Smooth muscle cell (in vitro differentiated cells): Measurements from ENCODE around the gene LGALS12. TPM values are rescaled to one million over a fixed set of nuclear protein-coding genes. Genes with fewer than 3 reads are reported as not detected.

Experiments
- DNase-seq: peaks from one replicate; lab custom pipeline; 2025; ENCODE audit not compliant: unreplicated experiment; lab: John Stamatoyannopoulos, UW
- H2AFZ ChIP-seq: fragments of 200-600 bp; sonication (generic); 2 replicates; pipeline ENCODE4 v1.6.0; 2016; ENCODE audit warnings: antibody characterized with exemption, low read depth, mild to moderate bottlenecking
- H3F3A ChIP-seq: fragments of 200-600 bp; sonication (generic); 2 replicates; pipeline ENCODE4 v1.6.0; 2017; ENCODE audit warnings: antibody characterized with exemption, low read depth
- H3K27ac ChIP-seq: fragments of 200-600 bp; sonication (generic); 2 replicates; pipeline ENCODE4 v1.5.1; 2016; ENCODE audit warnings: low read depth, mild to moderate bottlenecking
- H3K27me3 ChIP-seq: fragments of 200-600 bp; sonication (generic); 2 replicates; pipeline ENCODE4 v1.6.1; 2016; ENCODE audit warnings: low read depth, mild to moderate bottlenecking
- H3K36me3 ChIP-seq: fragments of 200-600 bp; sonication (generic); 2 replicates; pipeline ENCODE4 v1.5.1; 2016; ENCODE audit warnings: low read depth
- H3K4me1 ChIP-seq: fragments of 200-600 bp; sonication (generic); 2 replicates; pipeline ENCODE4 v1.5.1; 2016; ENCODE audit warnings: low read depth
- H3K4me2 ChIP-seq: fragments of 200-600 bp; sonication (generic); 2 replicates; pipeline ENCODE4 v1.6.0; 2016; ENCODE audit warnings: mild to moderate bottlenecking
- H3K4me3 ChIP-seq: fragments of 200-600 bp; sonication (generic); 2 replicates; pipeline ENCODE4 v1.5.1; 2016; ENCODE audit warnings: mild to moderate bottlenecking
- H3K79me2 ChIP-seq: fragments of 200-600 bp; sonication (generic); 2 replicates; pipeline ENCODE4 v1.6.0; 2016; ENCODE audit warnings: low read depth, mild to moderate bottlenecking
- H3K9ac ChIP-seq: fragments of 200-600 bp; sonication (generic); 2 replicates; pipeline ENCODE4 v1.6.0; 2016; ENCODE audit warnings: low read depth
- H3K9me3 ChIP-seq: fragments of 200-600 bp; sonication (generic); replicated peaks from 2 replicates; pipeline ENCODE4 v1.5.1; 2016; ENCODE audit warnings: low read depth
- H4K20me1 ChIP-seq: fragments of 200-600 bp; sonication (generic); 2 replicates; pipeline ENCODE4 v1.6.0; 2016; ENCODE audit warnings: low read depth
- CTCF ChIP-seq: fragments of 200-600 bp; sonication (generic); IDR thresholded peaks from 2 replicates; pipeline ENCODE4 v1.5.1; 2017; ENCODE audit warnings: borderline replicate concordance, mild to moderate bottlenecking, antibody characterized with exemption; ENCODE audit not compliant: insufficient read depth, poor library complexity, severe bottlenecking
- WGBS: methylation state at CpG from one replicate; pipeline ENCODE4 v1.1.7; 2016; ENCODE audit warnings: low lambda C conversion rate; 5-methylcytosine and 5-hydroxymethylcytosine counted together
- polyA plus RNA-seq: library from polyadenylated mRNA; unstranded; fragments of >200 nt; fragmentation: Nextera tagmentation; extraction: Ambion mirVana; gene quantifications from 2 replicates; pipeline ENCODE4 v1.2.1, GENCODE V29; 2016
- total RNA-seq: library from RNA; depleted of rRNA; stranded (reverse); fragments of >200 nt; gene quantifications from 2 replicates; pipeline ENCODE4 v1.2.3, GENCODE V29; 2014

Gene LGALS12
- total and polyA plus RNA-seq, 2 experiments from 2014 or later: not detected

GRCh38 chr11:63492441-63492840 is 13.4 kb upstream of the LGALS12 start:
- Histone ChIP-seq H4K20me1 (no peaks in the 10 kb centered on the region), H3K4me1 (peaks cover 20% of the 10 kb centered on the region), H3K9ac (no peak overlapping the region), H3K27ac (no peak overlapping the region), H3K4me3 (no peak overlapping the region), H3K27me3 (peaks cover 6% of the 10 kb centered on the region), H3K9me3 (no peaks in the 10 kb centered on the region), H3K36me3 (no peaks in the 10 kb centered on the region), H3F3A (no peaks in the 10 kb centered on the region), H2AFZ (no peak overlapping the region), H3K4me2 (no peak overlapping the region), H3K79me2 (no peaks in the 10 kb centered on the region)
- 100% methylated on average over 1 of the region's 1 CpG for WGBS
- no peak for TF ChIP-seq CTCF
- DNase-seq: no peak

- no peaks in the 10 kb centered on the region for H3K79me2 ChIP-seq
- H3F3A ChIP-seq: no peaks in the 10 kb centered on the region
- no peaks in the 10 kb centered on the region for H3K9me3 ChIP-seq
- no peak overlapping the region for H2AFZ ChIP-seq
- TF ChIP-seq CTCF: no peak
- no peak overlapping the region for H3K9ac ChIP-seq
- no peak overlapping the region for H3K4me3 ChIP-seq
- no peak for DNase-seq
- H3K4me1 ChIP-seq: peaks cover 20% of the 10 kb centered on the region
- WGBS: 97% methylated on average over 1 of the region's 1 CpG
- H3K36me3 ChIP-seq: no peaks in the 10 kb centered on the region
- H3K27ac ChIP-seq: no peak overlapping the region
- no peak overlapping the region for H3K4me2 ChIP-seq
- H4K20me1 ChIP-seq: no peaks in the 10 kb centered on the region
- peaks cover 6% of the 10 kb centered on the region for H3K27me3 ChIP-seq
These were observed 12.8 kb upstream of the LGALS12 start for GRCh38 chr11:63493127-63493526.

- H3K27me3 ChIP-seq: peaks cover 6% of the 10 kb centered on the region
- no peaks in the 10 kb centered on the region for H3K9me3 ChIP-seq
- H3F3A ChIP-seq: no peaks in the 10 kb centered on the region
- TF ChIP-seq CTCF: no peak
- H2AFZ ChIP-seq: no peak overlapping the region
- H3K4me2 ChIP-seq: no peak overlapping the region
- peaks cover 18% of the 10 kb centered on the region for H3K4me1 ChIP-seq
- H4K20me1 ChIP-seq: no peaks in the 10 kb centered on the region
- H3K9ac ChIP-seq: no peak overlapping the region
- no peaks in the 10 kb centered on the region for H3K79me2 ChIP-seq
- WGBS: 92% methylated on average over 6 of the region's 6 CpGs
- H3K27ac ChIP-seq: no peak overlapping the region
- no peak overlapping the region for H3K4me3 ChIP-seq
- no peaks in the 10 kb centered on the region for H3K36me3 ChIP-seq
- no peak for DNase-seq
These were observed 10.9 kb upstream of the LGALS12 start for GRCh38 chr11:63494975-63495374.

- DNase-seq: no peak
- Histone ChIP-seq H3K9ac (no peak overlapping the region), H3K79me2 (no peaks in the 10 kb centered on the region), H3K4me3 (no peak overlapping the region), H3K36me3 (no peaks in the 10 kb centered on the region), H3K27me3 (no peaks in the 10 kb centered on the region), H2AFZ (no peak overlapping the region), H3K4me1 (peaks cover 6% of the 10 kb centered on the region), H3K4me2 (no peak overlapping the region), H3F3A (no peaks in the 10 kb centered on the region), H3K9me3 (no peaks in the 10 kb centered on the region), H4K20me1 (no peaks in the 10 kb centered on the region), H3K27ac (no peak overlapping the region)
- no peak for TF ChIP-seq CTCF
- WGBS: 83% methylated on average over 4 of the region's 4 CpGs
These were observed 6.0 kb upstream of the LGALS12 start for GRCh38 chr11:63499874-63500273.
